Measurements from ENCODE around the gene AGAP3.

AGAP3 gene

DNA sequence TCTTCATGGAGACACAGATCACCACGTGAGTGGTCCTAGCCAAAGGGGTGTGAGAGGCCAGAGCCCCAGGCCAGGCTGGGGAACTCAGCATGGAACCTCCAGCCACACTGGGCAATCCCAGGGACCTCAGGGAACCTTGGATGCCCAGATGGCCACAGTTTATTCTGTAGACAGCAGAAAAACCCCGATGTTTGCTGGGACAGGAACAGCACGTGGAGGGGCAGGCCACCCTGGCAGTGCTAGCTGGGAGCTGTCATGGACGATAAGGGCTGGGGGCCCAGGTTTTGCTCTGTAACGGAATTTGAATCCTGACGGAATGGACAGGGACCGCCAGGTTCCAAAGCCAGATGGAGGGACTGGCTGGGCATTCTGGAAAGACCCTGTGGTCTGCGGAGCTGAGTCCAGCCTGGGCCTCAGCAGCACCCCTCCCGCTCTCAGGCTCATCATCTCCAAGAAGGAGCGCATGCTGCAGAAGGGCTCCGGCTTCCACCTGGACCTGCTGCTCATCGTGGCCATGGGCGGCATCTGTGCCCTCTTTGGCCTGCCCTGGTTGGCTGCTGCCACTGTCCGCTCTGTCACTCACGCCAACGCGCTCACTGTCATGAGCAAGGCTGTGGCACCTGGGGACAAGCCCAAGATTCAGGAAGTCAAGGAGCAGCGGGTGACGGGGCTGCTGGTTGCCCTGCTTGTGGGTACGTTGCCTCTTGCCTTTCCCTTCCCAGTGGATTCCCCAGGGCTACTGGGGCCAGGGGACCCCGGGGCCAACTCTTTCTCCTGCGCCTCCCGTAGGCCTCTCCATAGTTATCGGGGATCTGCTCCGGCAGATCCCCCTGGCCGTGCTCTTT is 11.2 kb upstream of the AGAP3 start:
- DNase-seq, result no peak

DNA sequence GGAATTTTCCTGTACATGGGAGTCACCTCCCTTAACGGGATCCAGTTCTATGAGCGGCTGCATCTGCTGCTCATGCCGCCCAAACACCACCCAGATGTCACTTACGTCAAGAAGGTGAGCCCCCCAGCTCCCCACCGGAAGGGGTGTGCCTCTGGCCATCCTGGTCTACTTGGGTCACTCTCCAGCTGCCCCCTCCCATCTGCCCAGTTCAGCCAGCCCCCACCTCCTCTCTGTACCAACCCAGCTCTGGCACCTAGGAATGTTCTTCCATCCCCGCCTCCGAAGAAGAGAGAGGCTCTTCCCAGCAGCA is 10.7 kb upstream of the AGAP3 start:
- no peak for DNase-seq

DNA sequence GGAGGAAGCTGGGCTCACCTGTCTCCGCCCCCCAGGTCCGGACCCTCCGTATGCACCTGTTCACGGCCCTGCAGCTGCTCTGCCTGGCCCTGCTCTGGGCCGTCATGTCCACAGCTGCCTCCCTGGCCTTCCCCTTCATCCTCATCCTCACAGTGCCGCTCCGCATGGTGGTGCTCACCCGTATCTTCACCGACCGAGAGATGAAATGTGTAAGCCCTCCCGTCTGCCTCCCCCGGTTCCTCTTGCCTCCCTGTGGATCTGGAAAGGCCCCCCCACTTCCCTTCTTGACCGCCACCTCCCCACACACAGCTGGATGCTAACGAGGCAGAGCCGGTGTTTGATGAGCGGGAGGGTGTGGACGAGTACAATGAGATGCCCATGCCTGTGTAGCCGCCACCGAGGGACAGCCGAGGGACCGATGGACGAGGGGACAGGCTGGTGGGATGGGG is 10.3 kb upstream of the AGAP3 start:
- no peak for DNase-seq

DNA sequence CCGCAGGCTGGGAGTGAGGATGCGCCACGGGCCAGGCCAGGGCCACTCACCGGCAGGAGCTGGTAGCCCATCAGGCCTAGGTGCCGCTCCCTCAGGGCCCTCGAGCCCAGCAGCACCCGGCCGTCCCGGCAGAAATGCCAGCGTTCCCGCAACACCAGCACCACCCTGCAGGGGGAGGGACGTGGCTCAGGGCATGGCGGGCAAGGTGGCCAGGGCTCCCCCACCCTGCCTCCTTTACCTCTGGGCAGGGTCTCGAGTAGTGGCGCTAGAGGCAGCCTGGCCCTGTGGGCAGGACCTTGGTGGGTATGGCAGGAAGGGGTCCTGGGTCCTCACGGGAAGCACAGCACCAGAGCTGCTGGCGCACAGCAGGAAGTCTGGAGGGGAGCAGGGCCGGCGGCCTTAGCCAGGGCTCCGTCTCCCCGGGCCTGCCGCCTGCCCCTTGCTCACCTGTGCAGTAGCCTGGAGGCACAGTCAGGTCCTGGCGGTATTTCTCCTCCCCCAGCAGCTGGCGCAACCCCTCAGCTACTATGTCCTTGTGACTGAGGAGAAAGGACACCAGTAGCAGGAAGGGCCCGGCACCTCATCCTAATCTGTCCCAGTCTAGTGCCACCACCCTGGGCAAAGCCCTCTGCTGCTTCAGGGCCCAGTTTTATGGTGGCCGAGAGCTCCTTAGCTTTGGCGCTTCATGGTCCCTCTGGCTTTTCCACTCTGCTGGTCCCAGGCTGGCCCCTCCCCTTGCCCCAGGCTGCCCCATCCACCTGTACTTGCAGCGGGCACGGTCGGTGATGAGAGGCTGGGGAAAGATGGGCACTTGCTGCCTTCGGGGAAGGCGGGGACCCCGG is 9.2 kb upstream of the AGAP3 start:
- no peak for DNase-seq

DNA sequence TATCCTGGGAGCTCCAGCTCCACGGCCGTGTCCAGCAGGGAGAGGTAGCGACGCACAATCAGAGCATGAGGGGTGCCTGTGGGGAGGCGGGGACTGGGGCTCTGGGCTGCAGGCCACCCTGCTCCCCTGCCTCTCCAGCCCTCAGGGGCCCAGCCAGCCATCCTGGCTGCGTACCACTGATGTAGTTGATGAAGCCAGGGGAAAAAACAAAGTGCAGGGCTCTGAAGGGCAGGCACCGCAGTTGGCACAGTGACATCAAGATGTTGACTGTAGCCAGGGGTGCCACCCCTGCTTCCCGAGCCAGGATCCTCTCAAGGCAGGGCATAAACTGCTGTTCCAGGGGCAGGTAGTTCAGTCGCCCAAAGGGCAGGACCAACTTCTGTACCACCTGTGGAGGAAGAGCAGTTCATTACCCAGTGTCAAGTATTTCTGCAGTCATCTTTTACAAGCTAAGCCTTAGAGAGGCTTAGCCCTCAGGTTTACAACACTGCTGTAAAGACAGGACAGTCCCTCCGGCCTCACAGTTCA is 8.5 kb upstream of the AGAP3 start:
- DNase-seq, result no peak

DNA sequence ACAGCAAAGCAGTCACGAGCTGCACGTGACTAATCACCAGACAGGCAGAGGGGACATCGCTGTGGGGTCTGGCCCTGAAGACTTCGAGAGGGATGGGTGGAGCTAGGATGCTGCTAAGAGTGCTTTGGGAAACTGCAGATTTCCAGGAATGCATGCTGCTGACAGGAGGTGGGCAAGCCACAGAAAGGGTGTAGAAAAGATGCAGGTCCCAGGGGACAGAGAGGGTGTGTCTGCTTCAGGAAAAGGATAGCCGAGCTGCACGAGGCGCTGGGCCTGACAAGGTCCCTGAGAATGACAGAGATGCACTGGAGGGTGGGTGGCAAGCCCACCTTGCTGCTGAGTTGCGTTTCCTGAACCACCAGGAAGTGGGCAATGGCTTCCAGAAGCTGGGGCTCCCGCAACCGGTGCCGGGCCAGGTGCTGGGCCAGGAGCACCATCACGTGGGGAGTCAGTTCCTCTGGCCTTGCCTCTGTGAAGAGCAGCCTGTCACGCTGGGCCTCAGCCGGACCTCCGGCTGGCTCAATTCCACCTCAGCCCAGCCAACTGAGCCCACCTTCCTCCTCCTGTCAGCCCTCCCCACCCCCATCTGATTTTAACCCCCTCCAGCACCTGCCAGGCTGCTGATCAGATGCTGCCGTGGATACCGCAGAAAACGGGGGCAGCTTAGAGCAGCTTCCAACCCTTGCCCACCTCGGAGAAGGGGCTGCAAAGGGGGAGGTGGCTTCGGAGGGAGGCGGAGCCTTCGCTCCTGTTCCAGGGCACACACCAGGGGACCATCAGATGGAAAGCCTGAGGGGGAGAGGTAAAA is 7.8 kb upstream of the AGAP3 start:
- DNase-seq, result no peak

DNA sequence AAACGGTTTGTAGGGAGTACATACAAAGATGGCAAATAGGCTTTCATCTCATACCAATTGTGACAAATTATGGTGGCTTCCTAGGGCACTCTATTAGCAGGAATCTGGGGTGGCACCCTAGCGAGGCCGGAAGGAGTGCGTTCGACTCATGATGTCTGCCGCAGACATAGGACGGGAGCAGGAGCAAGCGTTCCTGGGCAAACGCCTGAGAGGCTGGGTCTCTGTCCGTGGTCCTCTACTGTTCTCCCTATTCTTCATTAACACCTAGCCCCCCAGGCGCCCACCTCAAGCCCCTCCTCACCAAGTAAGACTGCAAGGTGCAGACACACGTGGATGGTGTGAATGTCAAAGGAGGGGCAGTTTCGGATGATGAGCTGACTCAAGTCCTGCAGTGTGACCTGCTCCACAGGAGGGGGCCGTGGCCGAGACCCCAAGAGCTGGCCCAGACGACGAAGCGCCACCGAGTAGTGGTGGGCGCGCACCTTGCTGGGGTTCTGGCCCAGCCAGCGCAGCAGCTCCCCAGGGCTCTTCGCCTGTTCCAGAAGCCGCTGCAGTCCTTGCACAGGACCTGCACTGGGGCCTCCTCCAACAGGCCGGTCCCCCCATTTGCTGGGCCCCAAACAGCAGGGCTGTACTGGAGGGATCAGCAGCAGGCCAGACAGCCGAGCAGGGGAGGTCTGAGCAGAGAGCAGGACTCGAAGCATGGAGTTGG is 6.9 kb upstream of the AGAP3 start:
- no peak for DNase-seq

DNA sequence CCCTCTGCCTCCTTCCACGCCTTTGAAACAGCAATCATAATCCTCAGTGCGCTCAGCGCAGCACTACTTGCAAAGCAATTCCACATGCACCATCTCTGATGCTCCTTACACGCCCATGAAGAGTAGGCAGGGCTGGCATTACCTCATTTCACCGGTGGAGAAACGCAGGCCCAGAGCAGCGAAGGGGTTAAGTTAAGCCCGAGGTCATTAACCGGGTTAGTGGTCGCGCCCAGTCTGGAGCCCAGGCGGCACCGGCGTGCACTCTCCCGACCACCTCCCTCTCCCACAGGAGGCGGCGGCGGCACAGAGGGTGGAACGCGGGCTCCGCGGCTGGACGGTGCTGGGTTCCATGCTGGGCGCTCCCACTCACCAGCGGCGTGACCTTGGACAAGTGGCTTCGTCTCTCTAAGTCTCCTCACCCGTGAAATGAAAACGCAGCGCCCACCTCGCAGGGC is 6.2 kb upstream of the AGAP3 start:
- no peak for DNase-seq

DNA sequence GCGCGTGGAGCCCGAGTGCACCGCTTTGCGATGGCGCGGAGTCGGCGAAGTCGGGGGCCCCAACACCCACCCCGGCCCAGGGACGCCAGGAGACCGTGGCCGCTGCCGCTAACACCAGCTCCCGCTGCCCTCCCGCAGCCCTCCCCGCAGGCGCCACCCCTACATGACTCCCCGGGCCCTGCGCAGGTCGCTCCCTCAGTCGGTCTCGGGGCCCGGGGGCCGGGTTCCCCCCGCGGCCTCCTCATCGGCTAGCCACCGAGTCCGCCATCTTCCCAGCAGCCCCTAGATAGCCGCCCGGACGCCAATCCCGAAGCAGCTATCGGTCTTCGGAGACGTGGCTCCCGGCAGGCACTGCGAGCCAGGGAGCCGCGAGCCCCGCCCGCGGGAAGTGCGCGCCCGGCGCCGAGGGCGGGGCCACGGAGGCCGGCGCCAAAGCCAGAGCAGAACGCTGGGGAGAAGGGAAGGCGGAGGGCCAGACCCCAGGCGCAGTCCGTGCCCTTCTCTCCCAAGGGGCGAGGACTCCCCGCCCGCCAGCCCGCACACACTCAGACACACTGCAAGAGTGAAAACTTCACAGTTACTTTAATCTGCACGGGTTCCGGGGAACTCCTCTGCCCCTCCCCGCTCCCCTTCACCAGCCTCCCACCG is 5.6 kb upstream of the AGAP3 start, which contains the start of gene FASTK:
Gene FASTK, minus strand, starts transcription at position 288 of the 648 bp plus-strand sequence. Its CDS starts 43 bp downstream, at position 245.
- DNase-seq, result peak; percentile 89

DNA sequence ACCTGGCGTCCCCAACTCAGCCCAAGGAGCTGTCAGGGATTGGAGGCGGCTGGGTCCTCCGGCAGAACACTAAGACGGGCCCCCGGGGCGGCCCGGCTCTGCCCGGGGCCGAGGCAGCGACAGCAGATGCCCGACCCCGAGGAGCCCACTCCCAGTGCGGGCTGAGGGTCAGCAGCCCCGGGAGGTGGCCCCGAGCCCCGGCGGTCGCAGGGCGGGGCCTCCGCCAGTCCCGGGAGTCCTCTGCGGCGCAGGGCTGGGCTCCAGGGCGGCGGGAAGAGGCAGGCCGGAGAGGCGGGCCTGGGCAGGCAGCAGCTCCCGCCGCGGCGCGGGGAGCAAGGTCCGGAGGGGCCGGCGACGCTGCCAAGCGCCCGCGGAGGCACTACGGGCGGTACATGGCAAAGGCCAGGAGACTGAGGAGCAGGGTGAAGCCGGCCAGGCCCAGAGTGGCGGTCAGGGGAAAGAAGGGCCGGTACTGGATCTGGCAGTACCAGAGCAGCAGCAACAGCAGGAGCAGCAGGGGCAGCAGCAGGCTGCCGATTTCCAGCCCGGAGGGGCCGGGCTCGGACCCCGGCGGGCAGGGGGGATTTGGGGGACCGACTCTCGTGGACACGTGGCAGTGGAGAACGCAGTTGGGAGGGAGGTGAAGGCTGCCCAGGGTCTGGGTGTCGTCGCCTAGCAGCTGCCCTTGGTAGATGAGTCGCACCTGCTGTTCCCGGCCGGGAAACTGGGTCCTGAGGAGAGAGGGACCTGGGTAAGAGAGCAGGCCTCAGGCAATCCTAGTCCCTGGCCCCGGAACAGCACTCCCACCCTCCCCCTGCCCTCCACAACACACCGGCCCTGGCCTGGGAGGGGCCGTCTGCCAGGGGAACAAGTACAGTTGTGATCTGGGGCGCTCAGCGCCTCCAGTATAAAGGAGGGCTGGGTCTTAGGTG is 4.8 kb upstream of the AGAP3 start:
- no peak for DNase-seq

DNA sequence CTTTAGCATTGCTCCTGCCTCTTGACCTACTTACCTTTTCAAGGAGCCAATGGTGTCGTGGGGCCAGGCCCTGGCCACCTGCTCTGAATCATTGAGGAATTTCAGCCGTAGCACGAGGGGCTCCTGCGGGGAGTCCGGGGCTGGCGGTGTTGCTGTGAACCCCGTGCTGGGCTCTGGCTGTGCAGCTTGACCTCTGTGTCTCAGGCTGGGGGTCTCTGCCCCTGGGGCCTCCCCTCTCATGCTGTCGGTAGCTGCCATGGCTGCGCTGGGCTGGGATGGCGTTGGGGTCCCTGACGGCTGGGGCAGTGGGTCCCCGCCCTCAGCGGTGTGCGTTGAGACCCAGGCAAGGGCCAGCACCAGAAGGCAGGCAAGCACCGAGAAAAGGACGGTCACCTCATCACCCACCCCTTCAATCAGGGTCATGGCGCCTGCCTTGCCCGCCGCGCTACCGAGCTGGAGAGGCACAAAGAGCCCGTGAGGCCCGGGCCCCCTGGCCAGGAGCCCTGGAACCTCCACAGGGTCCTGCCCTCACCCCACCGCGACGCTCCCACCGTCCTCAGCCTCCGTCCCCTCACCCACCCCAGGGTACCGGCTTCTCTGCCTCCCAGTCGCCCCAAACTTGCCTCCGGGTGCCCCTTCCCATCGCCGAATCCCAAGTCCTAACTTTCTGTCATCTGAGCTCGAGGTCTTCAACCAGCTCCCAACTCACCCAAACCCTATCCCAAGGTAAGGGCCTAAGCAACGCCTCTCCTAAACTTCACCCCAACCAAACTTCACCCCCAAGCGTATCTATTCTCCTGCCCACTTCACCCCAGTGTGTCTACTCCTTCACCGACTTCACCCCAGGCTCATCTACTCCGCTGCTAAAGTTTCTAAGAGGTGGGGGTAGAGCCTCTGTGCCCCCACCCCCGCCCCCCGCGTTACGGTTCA is 3.9 kb upstream of the AGAP3 start:
- DNase-seq, result no peak

DNA sequence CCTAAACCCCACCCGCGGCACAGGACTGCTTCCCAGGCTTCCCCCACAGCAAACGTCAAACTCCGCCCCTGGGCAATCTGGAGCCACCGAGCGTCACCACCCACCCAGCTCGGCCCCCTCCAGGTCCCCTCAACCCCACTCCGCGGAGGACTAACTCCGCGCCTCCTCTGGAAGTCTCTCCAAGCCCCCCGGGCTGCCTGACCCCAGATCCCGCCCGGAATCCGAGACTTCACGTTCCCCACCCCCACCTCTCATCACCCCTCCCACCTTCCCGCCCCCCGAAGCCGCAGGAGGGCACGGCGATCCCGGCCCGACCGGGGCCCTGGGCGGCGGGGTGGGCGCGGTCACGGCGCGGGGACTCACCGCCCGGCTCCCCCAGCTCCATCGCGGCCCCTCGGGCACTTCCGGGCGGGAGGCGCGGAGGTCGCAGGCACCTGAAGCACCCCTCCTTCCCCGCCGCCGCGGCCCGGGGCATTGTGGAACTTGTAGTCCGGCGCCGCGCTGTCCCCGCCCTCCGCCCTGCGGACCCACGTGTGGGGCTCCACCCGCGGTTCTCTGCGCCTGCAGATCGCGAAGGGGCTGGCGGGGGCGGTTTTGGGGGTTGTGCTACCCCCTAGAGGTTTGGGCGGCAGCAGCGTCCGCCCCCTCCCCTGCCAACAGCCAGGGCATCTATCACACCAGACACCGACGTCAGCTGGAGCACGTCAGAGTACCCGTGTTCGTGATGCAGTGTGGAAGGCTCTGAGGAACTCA is 3.0 kb upstream of the AGAP3 start, which contains the start of gene TMUB1:
Gene TMUB1, minus strand, starts transcription at position 423 of the 753 bp plus-strand sequence. CDS start 930 bp downstream, outside the sequence.
- DNase-seq, result peak; percentile 88

DNA sequence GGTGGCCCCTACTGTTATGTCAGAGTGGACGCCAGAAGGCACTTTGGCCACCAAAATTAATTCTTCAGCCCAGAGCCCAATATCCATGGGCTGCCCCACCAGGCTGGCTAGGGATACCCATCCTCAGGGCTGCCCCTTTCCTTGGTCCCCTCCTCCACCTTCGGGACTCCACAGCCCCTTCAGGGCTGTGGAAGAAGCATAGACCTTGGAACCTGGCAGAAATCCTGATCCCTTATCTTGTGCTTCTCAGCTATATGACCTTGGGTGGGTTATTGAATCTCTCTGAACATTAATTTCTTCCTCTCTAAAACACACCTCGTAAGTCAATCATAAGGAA is 2.5 kb upstream of the AGAP3 start:
- no peak for DNase-seq

DNA sequence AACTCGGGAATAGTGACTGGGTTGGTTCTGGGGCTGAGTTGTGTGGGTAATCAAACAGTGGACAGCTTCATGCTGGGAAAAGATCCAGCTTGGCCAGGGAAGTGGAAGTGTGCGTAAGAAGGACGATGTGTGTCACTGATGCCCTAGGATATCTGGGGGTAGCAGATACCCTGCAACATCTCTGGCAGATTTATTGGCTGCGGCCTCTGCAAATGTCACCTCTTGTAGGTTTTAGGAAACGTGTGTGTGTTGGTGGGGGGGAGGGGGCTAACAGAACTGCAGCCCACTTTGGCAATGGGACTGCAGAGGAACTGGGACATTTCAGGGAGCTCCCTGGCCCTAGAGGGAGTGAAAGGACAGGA is 965 bp upstream of the AGAP3 start:
- no peak for DNase-seq

DNA sequence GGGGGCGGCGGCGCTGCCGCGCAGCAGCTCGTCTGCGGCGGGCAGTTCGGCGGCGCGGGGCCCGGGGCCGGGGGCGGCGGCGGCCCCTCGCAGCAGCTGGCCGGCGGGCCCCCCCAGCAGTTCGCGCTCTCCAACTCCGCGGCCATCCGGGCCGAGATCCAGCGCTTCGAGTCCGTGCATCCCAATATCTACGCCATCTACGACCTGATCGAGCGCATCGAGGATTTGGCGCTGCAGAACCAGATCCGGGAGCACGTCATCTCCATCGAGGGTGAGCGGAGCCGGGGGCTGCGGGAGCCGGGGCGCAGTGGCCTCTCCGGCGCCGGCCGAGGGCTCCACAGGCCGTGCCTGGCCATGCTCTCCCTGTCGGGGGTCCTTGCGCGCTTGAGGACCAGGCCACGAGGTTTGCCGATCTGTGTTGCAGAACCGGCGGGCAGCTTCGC is 548 bp downstream of the AGAP3 start:
- no peak for DNase-seq

DNA sequence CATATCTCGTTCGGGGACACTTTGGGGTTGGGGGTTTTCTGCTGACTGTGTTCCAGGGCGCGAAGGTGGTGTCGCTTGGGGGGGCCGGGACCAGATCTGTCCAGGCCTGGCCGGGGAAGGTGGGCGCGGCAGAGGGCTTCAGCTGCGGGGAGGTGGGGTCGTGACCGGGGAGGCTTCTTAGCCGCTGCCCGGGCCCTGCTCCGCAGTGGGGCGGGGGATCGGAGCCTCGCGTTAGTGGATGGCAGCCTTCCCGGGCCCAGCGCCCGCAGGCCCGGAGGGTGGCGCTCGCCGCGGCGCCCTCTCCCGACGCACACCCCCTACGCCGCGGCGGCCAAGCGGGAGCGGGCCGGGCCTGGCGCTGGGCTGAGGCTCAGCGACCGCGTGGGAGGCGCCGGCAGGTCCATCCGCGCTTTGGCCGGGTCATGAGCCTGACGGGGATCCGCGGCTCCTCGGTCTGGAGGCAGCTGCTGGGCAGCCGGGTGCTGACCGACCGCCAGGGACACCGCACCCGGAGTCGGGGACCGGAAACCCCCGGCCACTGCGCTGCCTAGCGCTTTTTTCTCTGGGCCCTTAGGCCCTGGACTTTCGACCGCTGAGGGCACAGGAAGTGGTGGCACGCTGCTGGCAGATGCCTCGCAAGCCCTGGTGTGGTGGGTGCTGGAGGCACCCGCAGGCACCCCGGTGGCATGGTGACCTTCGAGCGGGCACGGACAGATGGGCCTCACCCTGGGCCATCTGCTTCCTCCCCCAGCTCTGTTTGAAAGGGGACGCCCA is 1.2 kb downstream of the AGAP3 start:
- no peak for DNase-seq

DNA sequence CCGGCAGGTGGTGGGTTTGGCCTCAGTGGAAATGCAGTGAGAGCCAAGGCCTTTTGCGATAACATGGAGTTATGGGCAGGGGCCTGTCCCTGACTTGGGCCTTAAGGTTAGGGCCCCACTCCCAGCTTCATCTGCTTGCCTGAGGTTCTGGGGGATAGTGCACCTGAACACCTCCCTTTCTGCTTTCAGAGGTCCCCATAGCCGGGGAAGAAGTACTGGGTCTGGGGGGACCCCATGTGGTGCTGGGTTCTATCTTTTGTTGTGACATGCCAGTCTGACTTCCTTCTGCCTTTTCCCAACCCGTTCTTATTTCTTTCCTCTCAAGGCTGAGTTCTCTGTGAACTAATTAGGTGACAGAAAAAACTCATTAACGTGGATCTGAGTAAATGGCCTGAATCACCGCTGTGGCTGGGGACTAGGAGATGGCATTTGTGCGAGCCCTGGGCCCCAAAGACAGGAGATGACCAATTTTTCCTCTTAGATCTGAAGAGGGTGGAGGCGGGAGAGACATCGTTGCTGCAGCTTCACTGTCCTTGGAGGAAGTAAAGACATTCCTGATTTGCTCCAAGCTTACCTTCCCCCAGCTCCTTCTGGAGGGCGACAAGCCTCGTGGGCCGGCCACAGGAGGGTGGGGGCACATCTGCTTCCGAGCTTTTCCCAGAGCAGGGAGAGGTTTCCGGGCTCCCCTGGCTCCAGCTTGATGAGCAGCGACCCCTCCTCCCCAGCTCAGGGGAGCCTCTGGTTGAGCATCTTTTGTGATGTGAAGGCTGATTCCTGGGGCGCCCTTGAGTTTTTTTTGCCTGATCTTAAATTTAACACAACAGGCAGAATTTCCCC is 2.0 kb downstream of the AGAP3 start:
- no peak for DNase-seq
